ENCODE results near the gene AFF3.
"Not testable (repeated sequence)": the region's sequence is repeated elsewhere in the genome, so short reads cannot be mapped to it uniquely, and the experiment has no call there.

AFF3 gene

GRCh38 chr2:99957332-99958133 lies 184.9 kb downstream of the AFF3 start:
- DNase-seq: no peak

- DNase-seq: no peak
Observed at GRCh38 chr2:99956232-99957030, 186.0 kb downstream of the AFF3 start.

DNA sequence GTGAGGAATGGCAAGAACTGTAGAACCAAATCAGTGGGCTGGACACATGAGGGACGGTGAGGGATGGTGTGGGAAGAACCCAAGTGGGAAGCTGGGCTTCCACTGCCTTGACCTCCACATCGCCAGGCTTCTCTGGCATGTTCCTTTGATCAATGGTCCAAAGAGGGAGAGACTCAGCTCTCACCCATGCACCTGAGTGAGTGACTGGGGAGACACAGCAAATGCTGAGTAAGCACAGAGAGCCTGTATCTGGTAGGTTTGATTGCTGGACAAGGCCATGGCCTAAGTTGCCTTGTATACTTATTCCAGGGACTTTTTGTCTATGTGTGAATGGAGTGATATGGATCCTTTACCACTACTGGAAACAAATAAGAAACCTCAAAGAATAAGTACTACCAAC lies 188.6 kb downstream of the AFF3 start:
- no peak for DNase-seq

DNA sequence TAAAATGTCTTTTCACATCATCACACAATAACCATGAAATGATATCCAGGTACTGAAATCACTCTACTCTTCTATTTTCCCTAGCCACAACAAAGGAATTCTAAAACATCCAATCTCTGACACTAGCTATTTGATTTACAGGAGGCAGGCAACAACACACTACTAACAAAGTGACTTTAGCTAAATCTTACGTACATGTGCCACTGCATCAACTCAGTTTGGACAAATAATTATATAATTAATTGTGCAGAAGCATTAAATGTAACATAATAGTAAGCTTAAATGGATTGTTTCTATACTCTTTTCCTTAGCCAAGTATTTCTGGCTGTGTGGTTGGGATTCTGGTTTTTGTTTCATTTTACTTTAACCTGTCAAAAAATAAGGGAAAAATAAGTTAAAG lies 192.4 kb downstream of the AFF3 start:
- DNase-seq: no peak

DNA sequence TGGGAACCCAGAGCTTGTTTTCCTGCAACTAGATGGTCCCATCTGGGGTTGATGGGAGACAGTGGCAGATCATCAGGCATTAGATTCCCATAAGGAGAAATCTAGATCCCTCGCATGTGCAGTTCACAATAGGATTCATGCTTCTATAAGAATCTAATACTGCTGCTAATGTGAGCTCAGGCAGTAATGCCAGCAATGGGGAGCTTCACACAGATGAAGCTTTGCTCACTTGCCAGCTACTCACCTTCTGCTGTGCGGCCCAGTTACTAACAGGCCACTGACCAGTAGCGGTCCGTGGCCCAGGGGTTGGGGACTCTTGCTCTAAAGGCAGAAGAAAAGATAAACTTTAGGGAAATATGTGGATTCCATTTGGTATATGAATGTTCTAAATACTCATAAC lies 192.9 kb downstream of the AFF3 start:
- DNase-seq: no peak

- no peak for DNase-seq
Observed at GRCh38 chr2:99948010-99948409, 194.4 kb downstream of the AFF3 start.

DNA sequence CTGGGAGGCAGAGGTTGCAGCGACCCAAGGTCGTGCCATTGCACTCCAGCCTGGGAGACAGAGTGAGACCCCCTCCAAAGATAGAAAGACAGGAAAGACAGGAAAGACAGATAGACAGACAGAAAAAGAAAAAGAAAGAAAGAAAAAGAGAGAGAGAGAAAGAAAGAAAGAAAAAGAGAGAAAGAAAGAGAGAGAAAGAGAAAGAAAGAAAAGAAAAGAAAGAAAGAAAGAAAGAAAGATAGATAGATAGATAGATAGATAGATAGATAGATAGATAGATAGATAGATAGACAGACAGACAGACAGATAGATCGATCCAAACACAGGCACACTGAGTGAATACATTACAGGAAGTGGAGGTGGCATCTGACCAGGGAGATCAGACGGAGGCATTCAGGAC lies 195.0 kb downstream of the AFF3 start:
- not testable (repeated sequence) for DNase-seq

DNA sequence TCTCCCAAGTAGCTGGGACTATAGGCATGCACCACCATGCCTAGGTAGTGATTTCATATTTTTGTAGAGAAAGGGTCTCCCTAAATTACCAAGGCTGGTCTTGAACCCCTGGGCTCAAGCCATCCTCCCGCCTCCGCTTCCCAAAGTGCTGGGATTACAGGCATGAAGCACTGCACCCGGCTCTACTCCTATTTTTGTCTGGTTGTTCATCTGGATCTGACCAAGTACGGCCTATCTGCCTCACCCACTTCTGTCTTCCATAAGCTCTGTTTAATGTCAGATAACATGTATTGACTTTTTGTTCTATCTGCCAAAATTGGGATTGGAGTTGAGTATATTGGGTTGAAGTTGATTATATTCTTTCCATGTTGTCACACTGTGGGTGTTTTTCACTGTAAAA lies 198.4 kb downstream of the AFF3 start:
- no peak for DNase-seq

DNA sequence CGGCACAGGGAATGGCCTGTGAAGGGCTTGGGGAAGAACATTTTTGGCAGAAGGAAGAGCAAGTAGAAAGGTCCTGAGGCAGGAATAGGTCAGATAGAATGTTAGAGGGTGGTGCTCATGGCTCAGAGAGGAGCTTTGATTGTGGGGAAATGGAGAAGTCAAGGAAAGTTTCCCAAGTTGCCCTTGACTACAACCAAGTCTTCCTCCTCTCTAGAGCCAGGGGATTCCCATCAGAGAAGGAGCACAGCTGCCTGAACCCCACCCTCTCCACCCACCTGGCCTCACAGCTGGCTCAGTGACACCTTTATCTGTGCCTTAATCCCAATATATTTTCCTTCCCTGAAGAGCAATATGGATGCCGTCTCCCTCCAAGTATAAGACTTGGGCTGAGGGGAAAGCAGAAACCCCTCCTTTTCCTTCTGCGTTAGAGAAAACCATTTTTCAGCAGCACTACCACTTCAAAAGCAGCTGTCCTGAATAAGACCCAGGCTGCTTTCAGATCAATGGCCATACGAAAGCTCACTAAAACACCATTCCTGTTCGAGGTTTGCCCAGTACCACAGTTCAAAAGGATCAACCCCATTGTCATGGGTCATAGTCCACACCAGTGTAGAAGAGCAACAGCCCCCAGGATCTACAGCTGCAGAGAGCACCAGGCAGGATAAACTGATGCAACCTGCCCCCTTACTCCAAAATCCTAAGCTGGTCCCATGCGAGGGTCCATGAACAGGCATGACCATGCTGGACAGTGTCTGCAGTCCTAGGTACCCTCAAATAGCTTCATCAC lies 199.6 kb downstream of the AFF3 start:
- no peak for DNase-seq

GRCh38 chr2:99940963-99941362 lies 201.4 kb downstream of the AFF3 start:
- no peak for DNase-seq

DNA sequence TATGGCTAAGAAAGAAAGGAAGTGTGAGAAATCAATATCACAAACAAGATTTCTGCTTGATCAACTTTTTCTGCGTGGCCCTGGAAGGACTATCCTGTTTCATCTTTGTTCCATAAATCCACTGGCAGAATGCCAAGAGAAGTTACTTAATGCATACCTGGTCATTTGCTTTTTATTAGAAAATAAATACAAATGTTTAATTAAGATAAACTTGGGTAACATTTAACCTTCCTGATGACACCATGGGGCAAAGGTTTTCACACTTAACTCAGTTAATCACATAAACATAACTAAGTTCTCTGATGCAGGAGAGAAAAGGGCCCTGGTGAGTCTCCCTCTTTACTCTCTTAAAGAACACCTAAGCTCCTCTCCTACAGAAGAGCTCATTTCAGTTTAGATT lies 203.3 kb downstream of the AFF3 start:
- DNase-seq: no peak

DNA sequence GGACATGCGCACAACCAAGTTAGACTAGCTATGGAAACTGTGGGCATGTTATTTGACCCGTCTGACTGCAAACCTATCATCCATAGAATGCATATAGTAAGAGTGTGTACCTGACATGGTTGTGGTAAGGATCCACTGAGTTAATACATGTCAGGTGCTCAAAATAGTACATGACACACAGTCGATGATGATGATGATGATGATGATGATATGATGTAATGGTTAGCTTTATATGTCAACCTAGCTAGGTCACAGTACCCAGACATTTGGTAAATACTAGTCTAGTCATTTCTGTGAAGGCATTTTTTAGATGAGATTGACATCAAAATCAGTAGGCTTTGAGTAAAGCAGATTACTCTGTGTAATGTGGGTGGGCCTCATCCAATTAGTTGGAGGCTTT lies 204.1 kb downstream of the AFF3 start:
- DNase-seq: no peak

DNA sequence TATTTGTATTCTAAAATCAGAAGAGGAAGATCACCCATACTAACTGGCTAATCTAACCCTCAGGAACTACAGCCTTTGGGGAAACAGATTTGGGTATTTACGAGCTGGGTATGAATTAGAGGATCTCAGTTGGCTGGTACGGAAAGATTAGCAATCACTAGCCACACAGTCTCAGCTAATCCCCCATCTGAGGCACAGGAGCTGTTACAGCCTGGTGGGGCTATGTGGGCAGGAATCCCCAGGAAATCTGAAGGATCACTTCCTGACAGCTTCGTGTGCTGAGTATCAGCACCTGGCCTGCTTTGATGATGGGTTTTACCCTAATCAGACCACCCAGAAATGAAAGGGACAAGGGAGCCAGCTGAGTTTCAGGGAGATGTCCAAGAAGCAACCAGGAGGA lies 206.3 kb downstream of the AFF3 start:
- DNase-seq: no peak

DNA sequence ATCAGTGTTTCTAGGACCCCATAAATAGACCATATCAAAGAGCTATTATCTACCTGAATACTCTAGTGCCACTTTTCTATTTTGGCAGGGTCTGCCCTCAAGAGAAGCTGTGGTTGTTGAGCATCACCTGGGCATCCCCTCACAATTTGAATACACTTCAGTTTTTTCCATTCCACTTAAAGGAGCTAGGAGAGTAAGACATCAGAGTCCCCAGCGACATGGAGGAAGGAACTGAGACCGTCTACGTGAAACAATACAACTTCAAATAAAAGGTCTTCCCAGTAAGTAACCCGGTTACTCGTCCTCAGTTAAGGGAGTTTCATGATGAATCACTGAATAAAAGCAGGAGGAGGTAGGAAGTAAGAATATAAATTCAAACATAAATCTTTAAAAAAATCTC lies 206.7 kb downstream of the AFF3 start:
- no peak for DNase-seq

GRCh38 chr2:99933894-99934650 lies 208.3 kb downstream of the AFF3 start:
- DNase-seq: no peak

DNA sequence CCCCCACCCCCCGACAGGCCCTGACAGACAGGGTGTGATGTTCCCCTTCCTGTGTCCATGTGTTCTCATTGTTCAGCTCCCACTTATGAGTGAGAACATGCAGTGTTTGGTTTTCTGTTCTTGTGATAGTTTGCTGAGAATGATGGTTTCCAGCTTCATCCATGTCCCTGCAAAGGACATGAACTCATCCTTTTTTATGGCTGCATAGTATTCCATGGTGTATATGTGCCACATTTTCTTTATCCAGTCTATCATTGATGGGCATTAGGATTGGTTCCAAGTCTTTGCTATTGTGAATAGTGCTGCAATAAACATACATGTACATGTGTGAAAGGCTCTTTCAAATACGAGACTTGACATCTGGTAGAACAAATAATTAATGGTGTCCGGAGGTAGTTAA lies 208.9 kb downstream of the AFF3 start:
- not testable (repeated sequence) for DNase-seq

DNA sequence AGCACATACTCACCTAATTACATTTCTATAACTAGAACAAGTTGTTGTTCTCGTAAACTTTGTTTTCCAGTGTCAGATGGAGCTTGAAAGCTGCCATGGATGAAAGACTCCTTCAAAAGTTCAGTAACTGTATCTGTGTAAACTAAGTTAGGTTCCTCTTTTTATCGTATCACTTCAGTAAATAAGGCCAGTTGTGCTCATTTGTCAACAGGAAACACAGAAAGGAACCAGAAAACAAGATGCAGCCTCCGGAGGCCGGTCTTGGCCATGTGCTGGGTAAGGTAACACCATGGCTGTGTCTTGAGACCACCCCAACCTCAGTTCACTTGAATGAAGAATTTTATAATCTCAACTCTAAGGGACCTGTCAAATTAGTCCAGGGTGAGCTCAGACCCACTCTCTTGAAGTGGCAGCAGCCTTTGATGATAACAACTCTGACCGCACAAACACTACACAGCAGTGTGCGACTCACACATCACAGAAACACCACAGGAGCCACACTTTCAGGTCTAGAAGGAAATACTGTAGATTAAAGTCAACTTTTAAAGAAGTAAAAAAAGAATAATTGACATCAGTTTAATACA lies 213.8 kb downstream of the AFF3 start:
- DNase-seq: no peak

DNA sequence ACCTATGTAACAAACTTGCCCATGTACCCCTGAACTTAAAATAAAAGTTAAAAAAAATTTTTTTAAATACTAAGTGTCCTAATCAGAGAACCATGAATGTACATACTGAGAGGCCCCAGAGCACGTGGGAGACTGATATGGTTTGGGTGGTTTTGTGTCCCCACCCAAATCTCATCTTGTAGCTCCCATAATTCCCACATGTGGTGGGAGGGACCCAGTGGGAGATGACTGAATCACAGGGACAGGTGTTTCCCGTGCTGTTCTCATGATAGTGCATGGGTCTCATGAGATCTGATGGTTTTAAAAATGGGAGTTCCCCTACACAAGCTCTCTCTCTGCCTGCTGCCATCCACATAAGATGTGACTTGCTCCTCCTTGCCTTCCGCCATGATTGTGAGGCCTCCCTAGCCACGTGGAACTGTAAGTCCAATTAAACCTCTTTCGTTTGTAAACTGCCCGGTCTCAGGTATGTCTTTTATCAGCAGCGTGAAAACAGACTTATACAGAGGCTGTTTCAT lies 214.6 kb downstream of the AFF3 start:
- not testable (repeated sequence) for DNase-seq

GRCh38 chr2:99926986-99927385 lies 215.4 kb downstream of the AFF3 start:
- no peak for DNase-seq

- DNase-seq: no peak
Observed at GRCh38 chr2:99925960-99926359, 216.4 kb downstream of the AFF3 start.

DNA sequence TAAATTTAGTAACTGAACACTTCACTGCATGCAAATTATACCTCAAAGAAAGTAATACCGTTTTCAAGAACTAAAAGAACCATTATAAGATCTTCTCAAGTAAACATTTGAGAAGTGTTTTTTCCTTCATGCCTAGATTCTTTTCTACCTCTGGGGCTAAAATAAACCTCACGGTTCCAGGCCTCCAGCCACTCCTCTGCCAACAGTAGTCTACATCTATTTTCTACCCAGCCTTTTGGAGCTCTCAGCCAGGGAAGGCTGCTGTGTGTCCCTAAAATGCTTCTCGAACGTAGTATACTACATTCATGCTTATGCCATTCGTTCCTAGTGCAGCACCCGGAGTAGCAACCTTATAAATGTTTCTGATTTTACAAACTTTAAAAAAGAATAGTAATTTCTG lies 219.7 kb downstream of the AFF3 start:
- DNase-seq: no peak

GRCh38 chr2:99921903-99922302 lies 220.5 kb downstream of the AFF3 start:
- no peak for DNase-seq

All from NCI-H748 treated with DMSO at 0.1 percent for 48 hours (cell line).